A673 (cell line): ENCODE data around the gene ANKUB1. TPM values are rescaled to one million over a fixed set of nuclear protein-coding genes. Genes with fewer than 3 reads are reported as not detected.
"Not testable (repeated sequence)": the region's sequence is repeated elsewhere in the genome, so short reads cannot be mapped to it uniquely, and the experiment has no call there.

Experiments
- BruUV-seq: library from RNA; stranded (reverse); fragments of 400-500 nt; replicated peaks from 2 replicates; lab custom pipeline; 2021; lab: Mats Ljungman, UMichigan
- CTCF ChIA-PET: fragments of 300-600 bp; sonication (Branson Sonifier 250); formaldehyde crosslinking; loops from one replicate; lab custom pipeline; 2022; ENCODE audit warnings: antibody characterized with exemption; lab: Charles Lee
- POLR2A ChIA-PET: fragments of 300-600 bp; sonication (Branson Sonifier 250); formaldehyde crosslinking; loops from one replicate; lab custom pipeline; 2022; ENCODE audit warnings: antibody characterized with exemption; ENCODE audit not compliant: low non-redundant PET; lab: Charles Lee
- DNase-seq: peaks from one replicate; pipeline ENCODE4 v3.0.0-alpha.2; 2015; ENCODE audit warnings: low spot score
- H3K27ac ChIP-seq: fragments of 200-600 bp; sonication (generic); 2 replicates; pipeline ENCODE4 v1.5.1; 2016; ENCODE audit warnings: mixed run types, low read depth, mild to moderate bottlenecking, mixed read lengths, antibody characterized with exemption, low read length; ENCODE audit not compliant: poor library complexity, severe bottlenecking
- H3K27me3 ChIP-seq: fragments of 200-600 bp; sonication (generic); replicated peaks from 2 replicates; pipeline ENCODE4 v1.6.1; 2017; ENCODE audit warnings: mixed run types, low read depth, mild to moderate bottlenecking, mixed read lengths, antibody characterized with exemption, low read length; ENCODE audit not compliant: insufficient read depth, poor library complexity
- H3K36me3 ChIP-seq: fragments of 200-600 bp; sonication (generic); 2 replicates; pipeline ENCODE4 v1.6.1; 2016; ENCODE audit warnings: mixed run types, mild to moderate bottlenecking, mixed read lengths, antibody characterized with exemption, low read length; ENCODE audit not compliant: insufficient read depth, poor library complexity, severe bottlenecking
- H3K4me1 ChIP-seq: fragments of 200-600 bp; sonication (generic); 2 replicates; pipeline ENCODE4 v1.6.1; 2017; ENCODE audit warnings: mixed run types, mild to moderate bottlenecking, mixed read lengths, antibody characterized with exemption, low read length; ENCODE audit not compliant: insufficient read depth, poor library complexity, severe bottlenecking
- H3K4me3 ChIP-seq: fragments of 200-600 bp; sonication (generic); 2 replicates; pipeline ENCODE4 v1.5.1; 2016; ENCODE audit warnings: low read depth, mixed run types, mild to moderate bottlenecking, mixed read lengths, low read length; ENCODE audit not compliant: poor library complexity, severe bottlenecking
- H3K9me3 ChIP-seq: fragments of 200-600 bp; sonication (generic); 2 replicates; pipeline ENCODE4 v1.6.1; 2016; ENCODE audit warnings: mixed run types, low read depth, mild to moderate bottlenecking, mixed read lengths, antibody characterized with exemption, low read length; ENCODE audit not compliant: poor library complexity, severe bottlenecking
- CTCF ChIP-seq: fragments of 300-800, 200-600 bp; sonication (generic); conservative IDR thresholded peaks from 2 replicates; pipeline ENCODE4 v1.5.1; 2017; ENCODE audit warnings: low read depth, mild to moderate bottlenecking, antibody characterized with exemption, low read length, moderate library complexity, mixed read lengths
- EZH2 ChIP-seq: fragments of 200-600 bp; sonication (generic); IDR thresholded peaks from 2 replicates; pipeline ENCODE4 v1.6.1; 2017; ENCODE audit warnings: borderline replicate concordance, low read depth, mild to moderate bottlenecking, mixed read lengths, antibody characterized with exemption, low read length; ENCODE audit not compliant: poor library complexity, severe bottlenecking
- intact Hi-C: fragments of 100-400 bp; cut with micrococcal nuclease; formaldehyde crosslinking; loops from one replicate; pipeline ENCODE4 v1.10.0; 2022; ENCODE audit not compliant: unreplicated experiment
- total RNA-seq: library from RNA; stranded (reverse); gene quantifications from 2 replicates; pipeline ENCODE4 v1.2.3, GENCODE V29; 2021

ANKUB1 gene
- total RNA-seq, 1 experiment from 2014 or later: not detected

GRCh38 chr3:149830902-149831301 lies 38.5 kb upstream of the ANKUB1 start:
- POLR2A ChIA-PET: no interaction called here

GRCh38 chr3:149829631-149830030 lies 37.3 kb upstream of the ANKUB1 start:
- H3K27ac ChIP-seq, H3K36me3 ChIP-seq, intact Hi-C loops, POLR2A ChIA-PET, DNase-seq, H3K4me3 ChIP-seq, H3K4me1 ChIP-seq, BruUV-seq, H3K27me3 ChIP-seq, CTCF ChIA-PET: not testable (repeated sequence)
- H3K9me3 ChIP-seq: peaks cover 37% of the 10 kb centered on the region

More at GRCh38 chr3:149830902-149831301, 38.5 kb upstream of the ANKUB1 start:
- Histone ChIP-seq H3K36me3 (no peaks in the 10 kb centered on the region), H3K4me1 (no peaks in the 10 kb centered on the region), H3K27me3 (no peaks in the 10 kb centered on the region), H3K4me3 (no peak overlapping the region), H3K9me3 (peaks cover 44% of the 10 kb centered on the region), H3K27ac (no peak overlapping the region)
- no TSS peak for BruUV-seq
- CTCF ChIA-PET: no interaction called here
- intact Hi-C loops: no loop called here
- TF ChIP-seq CTCF (no peak), EZH2 (no peak)
- no peak for DNase-seq

DNA sequence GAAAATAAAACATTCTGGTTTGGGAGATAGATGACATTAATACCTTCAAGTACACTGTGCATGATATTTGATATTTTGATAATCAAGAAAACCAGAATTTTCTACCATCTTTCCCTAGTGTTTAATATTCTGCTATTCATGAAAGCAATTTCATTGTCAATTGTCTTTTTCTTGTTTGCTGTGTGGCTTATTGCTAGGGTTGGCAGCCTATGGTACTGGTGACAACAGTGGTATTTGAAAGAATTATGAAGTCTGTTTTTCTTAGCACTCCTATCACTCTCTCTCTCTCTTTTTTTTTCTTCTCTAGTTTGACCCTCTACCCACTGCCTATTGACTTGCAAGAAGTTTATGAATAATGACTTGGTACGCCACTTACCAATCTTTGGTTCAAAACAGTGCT lies 36.0 kb upstream of the ANKUB1 start:
- Histone ChIP-seq H3K9me3 (peaks cover 27% of the 10 kb centered on the region), H3K4me1 (no peaks in the 10 kb centered on the region), H3K27me3 (no peaks in the 10 kb centered on the region), H3K36me3 (no peaks in the 10 kb centered on the region), H3K27ac (no peak overlapping the region), H3K4me3 (no peak overlapping the region)
- no peak for DNase-seq
- POLR2A ChIA-PET: no interaction called here
- intact Hi-C loops: no loop called here
- BruUV-seq: no TSS peak
- CTCF ChIA-PET: no interaction called here
- TF ChIP-seq EZH2: no peak
- no peak for TF ChIP-seq CTCF

DNA sequence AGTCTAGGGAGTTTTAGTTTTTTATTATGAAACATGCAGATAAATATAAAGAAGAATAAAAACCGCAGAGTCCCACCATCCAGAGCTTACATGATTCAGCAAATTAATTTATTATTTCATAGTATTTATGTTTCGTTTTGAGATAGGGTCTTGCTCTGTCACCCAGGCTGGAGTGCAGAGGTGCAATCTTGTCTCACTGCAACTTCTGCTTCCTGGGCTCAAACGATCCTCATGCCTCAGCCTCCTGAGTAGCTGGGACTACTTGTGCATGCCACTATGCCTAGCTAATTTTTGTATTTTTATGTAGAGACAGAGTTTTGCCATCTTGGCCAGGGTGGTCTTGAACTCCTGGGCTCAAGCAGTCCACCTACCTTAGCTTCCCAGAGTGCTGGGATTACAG lies 34.3 kb upstream of the ANKUB1 start:
- H3K27me3 ChIP-seq: no peaks in the 10 kb centered on the region
- no TSS peak for BruUV-seq

More for the DNA sequence above, 34.3 kb upstream of the ANKUB1 start:
- intact Hi-C loops: no loop called here
- H3K4me1 ChIP-seq: no peaks in the 10 kb centered on the region
- no peak overlapping the region for H3K27ac ChIP-seq
- no peak overlapping the region for H3K4me3 ChIP-seq
- TF ChIP-seq CTCF (no peak), EZH2 (no peak)
- H3K36me3 ChIP-seq: no peaks in the 10 kb centered on the region
- DNase-seq: no peak
- CTCF ChIA-PET: no interaction called here
- H3K9me3 ChIP-seq: peaks cover 28% of the 10 kb centered on the region
- POLR2A ChIA-PET: no interaction called here
